GM19452 (cell line): ENCODE measurements around the gene MRPL22.
A peak's percentile ranks its signal among the peaks of the same experiment; 100 is the strongest.
"Not testable (repeated sequence)": the region's sequence is repeated elsewhere in the genome, so short reads cannot be mapped to it uniquely, and the experiment has no call there.

Source experiments
- ATAC-seq: cut with Tn5 transposase; IDR thresholded peaks from one replicate; pipeline ENCODE4 v1.9.1; 2021; ENCODE audit not compliant: unreplicated experiment

MRPL22 gene

DNA sequence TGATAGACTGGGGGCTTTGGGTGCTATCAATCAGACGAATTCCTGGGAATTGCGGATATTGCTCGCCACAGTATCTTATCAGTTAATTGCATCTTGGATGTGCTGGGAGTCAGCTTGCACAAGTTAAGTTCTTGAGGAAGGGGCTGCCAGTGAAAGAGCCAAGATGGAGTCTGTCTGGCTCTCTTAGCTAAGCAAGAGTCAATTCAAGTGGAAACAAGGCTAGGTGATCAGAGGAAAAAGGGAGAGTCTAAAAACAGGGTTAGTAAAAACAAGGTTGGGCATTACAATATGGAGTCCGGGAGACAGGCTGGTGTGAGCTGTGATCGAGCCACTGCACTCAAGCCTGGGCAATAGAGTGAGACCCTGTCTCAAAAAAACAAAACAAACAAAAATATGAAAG lies 1.5 kb upstream of the MRPL22 start:
- not testable (repeated sequence) for ATAC-seq

DNA sequence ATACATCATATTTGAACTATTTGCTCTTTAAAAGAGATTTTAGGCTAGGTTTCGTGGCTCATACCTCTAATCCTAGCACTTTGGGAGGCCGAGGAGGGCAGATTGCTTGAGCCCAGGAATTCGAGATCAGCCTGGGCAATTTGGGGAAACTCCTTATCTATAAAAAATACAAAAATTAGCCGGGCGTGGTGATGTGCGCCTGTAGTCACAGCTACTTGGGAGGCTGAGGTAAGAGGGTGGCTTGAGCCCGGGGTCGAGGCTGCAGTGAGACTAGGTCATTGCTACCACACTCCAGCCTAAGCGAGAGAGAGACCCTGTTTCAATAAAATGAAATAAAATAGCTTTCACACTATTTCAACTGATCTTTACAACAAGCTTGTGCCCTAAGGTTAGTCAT lies 500 bp upstream of the MRPL22 start:
- ATAC-seq = no peak

DNA sequence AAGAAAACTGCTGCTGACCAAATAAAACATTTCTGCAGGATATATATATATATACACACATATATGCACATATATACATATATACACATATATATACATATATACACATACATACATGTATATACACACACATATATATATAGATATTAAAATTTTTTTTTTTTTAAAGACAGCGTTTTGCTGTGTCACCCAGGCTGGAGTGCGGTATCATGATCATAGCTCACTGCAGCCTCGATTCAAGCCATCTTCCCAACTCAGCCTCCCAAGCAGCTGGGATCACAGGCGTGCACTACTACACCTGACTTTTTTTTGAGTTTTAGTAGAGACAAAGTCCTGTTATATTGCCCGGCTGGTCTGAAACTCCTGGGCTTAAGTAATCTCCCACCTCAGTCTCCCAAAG lies 2.7 kb downstream of the MRPL22 start:
- no peak for ATAC-seq

DNA sequence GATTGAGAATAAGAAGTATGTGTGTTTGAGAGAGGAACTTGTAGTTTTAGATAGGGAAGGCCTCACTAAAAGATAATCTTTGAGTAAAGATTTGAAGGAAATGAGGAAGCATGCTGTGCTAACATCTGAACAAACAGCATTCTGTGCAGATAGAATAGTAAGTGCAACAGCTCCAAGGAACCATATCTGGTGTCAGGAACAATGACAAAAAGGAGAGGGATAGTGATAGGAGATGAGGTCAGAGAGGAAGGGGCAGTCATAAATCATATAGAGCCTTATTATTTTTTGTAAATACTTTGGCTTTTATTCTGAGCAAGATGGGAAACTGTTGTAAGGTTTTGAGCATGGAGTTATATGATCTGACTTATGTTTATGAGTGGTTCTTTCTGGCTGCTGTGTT lies 3.8 kb downstream of the MRPL22 start:
- no peak for ATAC-seq

DNA sequence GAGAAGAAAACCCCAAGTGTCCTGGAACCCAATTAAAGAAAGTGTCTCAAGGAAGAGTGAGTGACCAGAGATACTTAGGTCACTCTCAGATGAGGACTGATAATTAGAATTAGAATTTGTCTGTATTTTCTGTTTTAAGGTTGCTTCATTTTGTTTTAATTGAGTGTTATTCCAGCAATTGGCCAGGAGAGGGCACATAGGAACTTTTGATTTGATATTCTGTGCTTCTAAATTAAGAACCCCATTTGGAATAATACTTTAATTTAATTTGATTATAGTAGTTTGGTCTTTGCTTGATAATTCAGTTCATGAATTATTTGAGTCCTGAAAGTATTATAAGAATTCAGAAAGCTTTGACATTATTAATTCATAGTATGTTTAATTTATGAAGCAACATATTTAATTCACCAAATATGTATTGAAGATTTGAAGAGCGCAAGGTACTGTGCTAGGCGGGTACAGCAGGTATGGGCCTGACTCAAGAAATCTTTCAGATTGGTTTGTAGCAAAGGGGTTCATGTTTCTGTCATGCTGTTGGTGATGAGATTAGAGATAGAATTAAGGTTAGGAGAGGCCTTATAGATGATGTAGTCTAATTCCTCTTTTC lies 4.9 kb downstream of the MRPL22 start:
- no peak for ATAC-seq

DNA sequence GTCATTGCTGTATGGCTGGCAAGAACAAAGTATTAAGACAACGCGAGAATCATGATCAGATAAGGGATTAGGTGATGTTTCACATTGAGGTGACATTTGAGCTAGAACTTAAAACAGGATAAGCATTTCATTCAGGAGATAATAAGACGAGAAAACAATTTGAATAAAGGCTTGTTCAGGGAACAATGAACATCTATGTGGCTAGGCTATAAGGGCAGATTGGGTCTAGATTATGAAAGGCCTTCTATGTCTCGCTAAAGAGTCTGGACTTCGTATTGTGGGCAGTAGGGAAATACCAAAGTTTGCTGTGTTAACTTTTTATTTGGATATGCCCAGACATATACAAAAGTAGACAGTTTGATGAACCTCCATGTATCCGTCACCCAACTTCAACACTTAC lies 6.9 kb downstream of the MRPL22 start:
- no peak for ATAC-seq

DNA sequence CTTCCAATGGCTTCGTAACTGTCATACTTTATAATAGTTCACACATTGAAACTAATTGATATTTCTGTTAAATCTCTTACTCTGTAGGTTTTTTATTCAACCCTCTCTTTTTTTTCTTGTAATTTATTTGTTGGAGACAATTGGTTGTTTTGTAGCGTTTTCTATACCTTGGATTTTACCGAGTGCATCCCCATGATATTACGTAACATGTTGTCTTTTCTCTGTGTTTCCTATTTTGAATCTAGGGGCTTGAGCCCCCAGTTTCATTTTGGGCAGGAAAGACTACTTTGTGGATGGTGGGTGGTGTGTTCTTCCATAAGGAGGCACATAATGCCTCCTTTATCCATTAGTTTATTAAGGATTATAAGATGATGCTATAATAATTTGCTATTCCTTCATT lies 7.4 kb downstream of the MRPL22 start:
- ATAC-seq = no peak

DNA sequence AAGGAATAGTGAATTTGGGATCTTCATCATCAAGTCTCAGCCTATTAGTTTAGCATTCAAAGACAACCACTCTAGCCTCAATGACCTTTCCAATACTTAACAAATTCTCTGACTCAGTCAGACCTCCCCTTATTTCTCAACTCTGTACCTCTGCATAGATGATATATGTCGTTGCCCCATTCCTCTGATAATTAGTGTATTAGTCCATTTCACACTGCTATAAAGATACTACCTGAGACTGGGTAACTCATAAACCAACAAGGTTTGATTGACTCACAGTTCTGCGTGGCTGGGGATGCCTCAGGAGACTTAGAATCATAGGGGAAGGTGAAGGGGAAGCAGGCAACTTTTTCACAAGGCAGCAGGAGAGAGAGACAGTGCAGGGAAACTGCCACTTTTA lies 8.9 kb downstream of the MRPL22 start:
- no peak for ATAC-seq

DNA sequence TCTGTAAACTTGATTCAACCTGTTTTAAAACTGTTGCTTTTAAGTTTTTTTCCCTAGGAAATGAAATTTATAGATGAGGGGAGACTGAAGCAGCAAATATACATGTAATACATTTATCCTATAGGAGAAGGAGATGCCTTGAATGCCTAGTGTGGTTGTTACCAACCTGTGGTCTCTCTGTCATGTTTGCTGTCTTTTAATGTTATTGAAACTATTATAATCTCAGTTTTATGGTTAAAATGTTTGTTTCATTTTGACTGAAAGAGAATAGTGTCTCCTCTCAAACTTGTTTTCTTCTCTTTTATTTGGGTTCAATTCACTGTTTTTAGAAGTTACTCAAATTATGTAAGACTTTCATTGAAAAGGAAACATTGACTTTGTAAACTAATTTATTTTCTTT lies 15.8 kb downstream of the MRPL22 start:
- peak; percentile 61 for ATAC-seq

DNA sequence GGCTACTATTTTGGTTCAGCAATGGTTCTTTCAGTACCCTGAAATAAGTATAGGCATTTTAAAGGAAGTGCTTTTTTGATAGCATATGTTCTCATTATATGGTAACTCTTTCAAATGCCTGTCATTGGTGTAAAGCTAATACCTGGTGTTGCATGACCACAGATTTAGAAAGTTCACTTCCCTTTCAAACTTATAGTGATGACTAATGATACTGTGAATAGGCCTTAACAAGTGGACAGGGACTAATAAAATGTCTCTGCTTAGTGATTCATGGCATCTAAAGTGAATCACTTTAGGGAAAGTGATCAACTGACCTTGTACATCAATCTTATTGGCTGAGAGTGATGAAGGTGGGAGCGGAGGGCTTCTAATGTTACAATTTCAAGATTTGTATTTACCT lies 21.6 kb downstream of the MRPL22 start:
- peak; percentile 99 for ATAC-seq

DNA sequence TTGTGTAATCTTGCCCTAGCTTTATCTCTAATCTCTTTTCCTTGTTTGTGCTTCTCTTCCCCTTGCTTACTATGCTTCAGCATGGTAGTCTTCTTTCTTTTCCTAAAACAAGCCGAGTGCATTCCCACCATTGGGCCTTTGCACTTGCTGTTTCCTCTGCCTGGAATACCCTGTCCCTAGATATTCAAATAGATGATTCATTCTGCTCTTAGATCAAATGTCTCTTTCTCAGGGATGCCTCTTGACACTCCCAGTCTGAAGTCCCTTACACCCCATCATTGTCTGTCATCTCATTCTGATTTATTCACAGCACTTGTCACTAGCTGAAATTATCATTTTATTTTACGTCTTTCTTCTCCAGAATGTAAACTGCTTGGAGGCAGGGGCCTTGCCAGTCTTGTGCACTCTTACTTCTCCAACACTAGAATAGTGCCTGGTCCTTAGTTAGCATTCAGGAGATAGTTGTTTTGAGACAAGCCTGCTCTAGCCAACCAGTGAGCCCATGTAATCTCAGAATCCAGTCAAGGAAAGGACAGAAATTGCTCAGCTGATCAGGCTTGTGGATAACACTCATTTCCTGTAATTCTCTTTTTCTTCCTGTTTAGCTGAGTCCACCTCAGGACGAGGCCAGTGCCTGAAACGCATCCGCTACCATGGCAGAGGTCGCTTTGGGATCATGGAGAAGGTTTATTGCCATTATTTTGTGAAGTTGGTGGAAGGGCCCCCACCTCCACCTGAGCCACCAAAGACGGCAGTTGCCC lies 25.4 kb downstream of the MRPL22 start:
- no peak for ATAC-seq

DNA sequence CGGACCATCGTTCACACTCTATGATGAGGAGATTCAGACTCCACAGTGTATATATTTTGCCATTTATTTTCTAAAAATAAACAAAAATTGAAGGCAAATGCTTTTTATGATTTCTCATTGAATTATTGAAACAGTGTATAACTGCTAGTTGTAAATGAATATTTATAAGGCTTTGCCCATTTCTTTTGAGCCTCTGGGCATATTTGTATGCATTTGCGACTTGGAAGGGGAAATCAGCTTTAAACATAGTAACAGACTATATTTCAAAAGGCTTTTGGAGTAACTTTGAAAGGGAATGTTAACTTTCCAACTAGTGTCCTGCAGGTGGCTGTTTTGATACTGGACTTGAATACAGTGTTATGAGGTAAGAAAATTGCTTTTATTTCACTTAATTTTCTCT lies 26.0 kb downstream of the MRPL22 start:
- ATAC-seq = no peak

DNA sequence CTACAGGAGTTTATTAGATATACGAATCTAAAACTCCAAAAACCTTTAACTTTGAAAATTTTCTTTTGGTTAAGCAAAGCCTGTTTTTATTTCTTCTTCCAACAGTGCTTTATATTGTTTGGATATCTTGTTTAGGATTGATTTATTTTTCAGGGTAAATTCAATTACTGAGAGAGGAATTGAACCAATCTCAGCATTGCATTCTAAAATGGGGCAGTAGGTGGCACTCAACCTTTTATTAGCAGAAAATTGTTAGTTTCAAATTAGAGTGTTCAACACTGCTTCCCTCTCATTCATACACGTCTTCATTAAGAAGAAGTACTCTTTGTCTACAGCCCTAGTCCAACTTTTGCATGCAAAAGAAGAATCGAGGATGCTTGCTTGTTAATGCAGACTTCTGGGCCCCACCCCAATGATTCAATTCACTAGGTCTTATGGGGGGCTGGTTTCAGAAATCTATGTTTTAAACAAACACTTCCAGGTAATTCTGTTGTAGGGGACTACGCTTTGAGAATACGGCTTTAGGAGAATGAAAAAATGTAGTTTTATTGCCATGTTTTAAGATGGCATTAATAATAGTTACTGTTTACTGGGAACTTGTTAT lies 26.6 kb downstream of the MRPL22 start:
- no peak for ATAC-seq

DNA sequence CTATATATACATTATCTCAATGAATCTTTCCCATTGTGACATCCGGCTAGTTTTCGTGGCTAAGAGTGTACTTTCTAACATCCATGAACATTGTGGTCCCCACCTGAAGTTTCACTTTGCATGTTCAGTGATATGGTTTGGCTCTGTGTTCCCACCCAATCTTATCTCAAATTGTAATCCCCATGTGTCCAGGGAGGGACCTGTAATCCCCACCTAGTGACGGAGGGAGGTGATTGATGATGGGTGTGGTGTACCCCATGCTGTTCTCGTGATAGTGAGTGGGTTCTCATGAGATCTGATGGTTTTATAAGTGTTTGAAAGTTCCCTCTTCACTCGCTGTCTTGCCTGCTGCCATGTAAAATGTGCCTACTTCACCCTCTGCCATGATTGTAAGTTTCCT lies 28.1 kb downstream of the MRPL22 start:
- no peak for ATAC-seq

DNA sequence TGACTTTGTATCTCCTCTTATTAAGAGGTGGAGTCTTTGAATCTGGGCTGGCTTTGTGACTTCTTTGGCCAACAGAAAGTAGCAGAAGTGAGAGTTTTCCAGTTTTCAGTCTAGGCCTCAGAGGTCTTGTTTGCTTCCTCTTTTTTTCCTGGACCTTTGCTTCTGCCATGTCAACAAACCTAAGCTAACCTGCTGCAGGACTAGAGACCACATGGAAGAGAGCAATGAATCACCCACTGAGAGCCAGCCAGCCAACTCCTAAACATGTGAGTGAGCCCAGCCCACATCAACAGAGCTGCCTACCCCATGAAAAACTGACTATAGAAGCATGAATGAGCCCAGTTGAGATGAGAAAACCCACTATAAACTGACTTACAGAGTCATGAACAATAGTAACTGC lies 29.9 kb downstream of the MRPL22 start:
- ATAC-seq = no peak

DNA sequence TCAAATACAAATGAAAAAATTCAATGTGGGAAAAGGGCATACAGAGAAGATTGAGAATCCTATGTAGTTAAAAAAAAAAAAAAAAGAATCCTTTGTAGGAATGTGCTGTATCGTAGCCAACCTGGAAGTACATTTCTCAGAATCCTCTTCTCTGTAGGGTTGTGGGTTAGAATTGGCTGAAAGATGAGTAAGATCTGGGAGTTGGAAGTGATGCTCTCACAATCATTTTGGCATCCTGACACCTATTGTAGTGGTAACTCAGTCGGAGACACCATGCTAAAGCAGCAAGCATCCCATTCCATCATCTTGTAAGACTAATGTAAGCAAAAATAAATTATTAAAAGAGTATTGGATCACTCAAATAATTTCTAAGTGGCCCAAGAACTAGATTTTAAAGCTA lies 30.6 kb downstream of the MRPL22 start:
- no peak for ATAC-seq

DNA sequence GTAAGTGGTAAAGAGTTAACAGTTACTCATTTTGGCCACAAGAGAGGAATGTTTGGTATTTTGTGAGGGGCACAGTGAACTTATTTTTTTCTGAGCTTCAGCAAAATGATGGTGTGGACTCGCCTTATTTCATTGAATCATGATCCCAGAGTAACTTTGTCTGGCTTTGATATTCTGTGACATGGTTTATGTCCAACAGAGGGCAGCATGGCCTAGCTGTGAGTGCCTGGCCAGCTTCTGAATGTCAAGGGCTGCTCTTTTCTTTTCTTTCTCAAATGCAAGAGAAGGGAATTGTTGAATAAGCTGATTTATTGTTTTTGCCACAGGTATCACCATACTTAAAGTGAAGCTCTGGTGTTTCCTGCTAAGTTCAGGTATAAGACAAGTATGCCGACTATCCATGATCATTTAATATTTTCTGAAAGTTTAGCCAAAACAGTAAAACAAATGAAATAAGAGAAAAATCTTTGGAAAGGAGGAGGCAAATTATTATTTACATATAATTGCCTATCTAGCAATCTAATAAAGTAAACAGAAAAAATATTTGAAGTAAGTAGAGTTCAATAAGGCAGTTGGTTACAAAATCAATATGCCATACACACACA lies 31.7 kb downstream of the MRPL22 start:
- ATAC-seq = no peak

DNA sequence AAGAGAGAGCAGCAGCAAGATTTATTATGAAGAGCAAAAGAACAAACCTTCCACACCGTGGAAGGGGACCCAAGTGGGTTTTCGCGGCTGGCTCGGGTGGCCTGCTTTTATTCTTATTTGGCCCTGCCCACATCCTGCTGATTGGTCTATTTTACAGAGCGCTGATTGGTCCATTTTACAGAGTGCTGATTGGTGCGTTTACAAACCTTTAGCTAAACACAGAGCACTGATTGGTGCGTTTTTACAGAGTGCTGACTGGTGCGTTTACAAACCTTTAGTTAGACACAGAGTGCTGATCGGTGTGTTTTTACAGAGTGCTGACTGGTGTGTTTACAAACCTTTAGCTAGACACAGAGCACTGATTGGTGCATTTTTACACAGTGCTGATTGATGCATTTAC lies 35.2 kb downstream of the MRPL22 start:
- not testable (repeated sequence) for ATAC-seq

DNA sequence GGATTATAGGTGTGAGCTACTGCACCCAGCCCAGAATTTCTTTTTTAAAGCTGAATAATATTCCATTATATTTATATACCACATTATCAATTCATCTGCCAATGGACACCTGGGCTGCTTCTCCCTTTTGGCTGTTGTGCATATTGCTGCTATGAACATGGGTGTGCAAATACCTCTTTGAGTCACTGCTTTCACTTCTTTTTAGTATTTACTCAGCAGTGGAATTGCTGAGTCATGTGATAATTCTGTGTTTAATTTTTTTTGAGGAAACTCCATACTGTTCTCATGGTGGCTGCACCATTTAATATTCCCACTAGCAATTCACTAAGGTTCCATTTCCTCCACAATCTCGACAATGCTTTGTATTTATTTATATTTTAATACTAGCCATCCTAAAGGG lies 36.5 kb downstream of the MRPL22 start:
- no peak for ATAC-seq

DNA sequence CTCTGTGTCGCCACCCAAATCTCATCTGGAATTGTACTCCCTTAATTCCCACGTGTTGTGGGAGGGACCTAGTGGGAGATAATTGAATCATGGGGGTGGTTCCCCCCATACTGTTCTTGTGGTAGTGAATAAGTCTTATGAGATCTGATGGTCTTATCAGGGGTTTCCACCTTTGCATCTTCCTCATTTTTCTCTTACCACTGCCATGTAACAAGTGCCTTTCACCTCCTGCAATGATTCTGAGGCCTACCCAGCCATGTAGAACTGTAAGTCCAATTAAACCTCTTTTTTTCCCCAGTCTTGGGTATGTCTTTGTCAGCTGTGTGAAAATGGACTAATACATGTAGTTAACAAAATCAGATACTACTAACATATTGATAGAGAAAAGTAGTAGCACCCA lies 37.4 kb downstream of the MRPL22 start:
- not testable (repeated sequence) for ATAC-seq

DNA sequence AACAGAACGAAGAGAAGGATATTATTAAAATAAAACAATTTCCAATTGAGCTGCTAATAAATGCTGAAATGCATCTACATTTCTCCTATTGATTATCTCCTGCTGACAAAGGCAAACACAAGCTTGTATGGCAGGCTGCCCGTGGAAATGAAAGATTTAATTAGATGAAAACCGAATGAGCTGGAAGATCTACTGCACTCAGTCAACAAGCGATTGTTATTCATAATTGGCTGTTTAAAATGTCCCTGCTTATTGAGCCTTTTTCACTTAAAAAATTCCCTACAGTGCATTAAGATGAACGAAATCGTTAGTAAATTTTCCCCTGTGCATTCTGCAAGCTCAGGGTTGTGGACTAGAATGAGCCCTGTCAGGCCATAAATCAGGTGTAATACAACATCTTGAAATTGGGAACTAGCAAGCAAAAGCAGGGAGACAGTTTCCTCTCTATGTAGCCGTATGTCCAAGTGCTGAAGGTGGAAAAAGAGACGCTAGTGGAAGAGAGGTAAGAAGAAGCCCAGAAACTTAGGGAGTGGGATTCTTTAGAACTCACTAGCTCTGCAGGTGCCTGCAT lies 44.2 kb downstream of the MRPL22 start:
- ATAC-seq = no peak

DNA sequence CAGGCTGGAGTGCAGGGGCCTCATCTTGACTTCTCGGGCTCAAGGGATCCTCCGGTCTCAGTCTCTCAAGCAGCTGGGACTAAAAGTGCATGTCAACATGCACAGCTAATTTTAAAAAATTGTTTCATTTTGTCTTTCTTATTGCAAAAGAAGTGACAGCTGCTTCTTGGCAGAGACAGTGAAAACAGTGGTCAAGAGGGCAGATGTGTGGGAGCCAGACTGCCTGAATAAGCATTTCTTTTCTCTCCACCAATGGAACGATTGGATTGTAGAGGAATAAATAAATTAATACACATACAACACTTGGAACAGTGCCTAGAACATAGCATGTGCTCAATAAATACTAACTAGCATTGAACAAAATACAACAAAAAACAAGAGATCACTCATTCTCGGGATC lies 45.3 kb downstream of the MRPL22 start:
- no peak for ATAC-seq
